Thoracic aorta (tissue), 2 donors: ENCODE results near the gene ABCG8. TPM values are rescaled to one million over a fixed set of nuclear protein-coding genes. Genes with fewer than 3 reads are reported as not detected.
A peak's percentile ranks its signal among the peaks of the same experiment; 100 is the strongest.

Experiments used
- ATAC-seq: fragments of 150-250 bp; one replicate; pipeline ENCODE4 v1.8.0; 2017; ENCODE audit warnings: low read depth; ENCODE audit not compliant: insufficient number of reproducible peaks, low FRiP score
- DNase-seq: peaks from one replicate; pipeline ENCODE4 v3.0.0-alpha.2; 2020; ENCODE audit warnings: low spot score
- H3K27ac ChIP-seq, 2 donors: fragments of 200-600 bp; sonication (generic); 1 replicate in 1 of 2; 2 replicates in 1 of 2; pipeline ENCODE4 v1.5.1; 2016; ENCODE audit warnings: mild to moderate bottlenecking in 2 of 2, moderate library complexity in 2 of 2
- H3K27me3 ChIP-seq: fragments of 200-600 bp; sonication (generic); replicated peaks from 2 replicates; pipeline ENCODE4 v1.6.0; 2016; ENCODE audit warnings: mild to moderate bottlenecking; ENCODE audit not compliant: insufficient read depth
- H3K36me3 ChIP-seq: fragments of 200-600 bp; sonication (generic); one replicate; pipeline ENCODE4 v1.5.1; 2016
- H3K4me1 ChIP-seq, 2 donors: fragments of 200-600 bp; sonication (generic); 1 replicate in 1 of 2; 2 replicates in 1 of 2; pipeline versions ENCODE4 v1.5.1 to v1.6.0; 2016; ENCODE audit warnings: low read depth in 2 of 2, mild to moderate bottlenecking in 1 of 2; ENCODE audit not compliant: control insufficient read depth in 1 of 2
- H3K4me3 ChIP-seq: fragments of 200-600 bp; sonication (generic); 2 replicates; pipeline ENCODE4 v1.5.1; 2016; ENCODE audit warnings: mild to moderate bottlenecking
- H3K9me3 ChIP-seq: fragments of 200-600 bp; sonication (generic); 2 replicates; pipeline ENCODE4 v1.5.1; 2016
- total RNA-seq, 2 donors: library from RNA; depleted of rRNA; stranded (reverse); fragments of >200 nt; gene quantifications; one replicate each; pipeline versions ENCODE4 v1.1.0 to v1.2.3, GENCODE V29; 2016
- TF ChIP-seq, protein P1 (sequence below): fragments of 200-600 bp; sonication (generic); IDR thresholded peaks from one replicate; pipeline ENCODE4 v1.5.1; 2019; ENCODE audit warnings: antibody characterized with exemption

ABCG8 gene
- not detected for total RNA-seq

DNA sequence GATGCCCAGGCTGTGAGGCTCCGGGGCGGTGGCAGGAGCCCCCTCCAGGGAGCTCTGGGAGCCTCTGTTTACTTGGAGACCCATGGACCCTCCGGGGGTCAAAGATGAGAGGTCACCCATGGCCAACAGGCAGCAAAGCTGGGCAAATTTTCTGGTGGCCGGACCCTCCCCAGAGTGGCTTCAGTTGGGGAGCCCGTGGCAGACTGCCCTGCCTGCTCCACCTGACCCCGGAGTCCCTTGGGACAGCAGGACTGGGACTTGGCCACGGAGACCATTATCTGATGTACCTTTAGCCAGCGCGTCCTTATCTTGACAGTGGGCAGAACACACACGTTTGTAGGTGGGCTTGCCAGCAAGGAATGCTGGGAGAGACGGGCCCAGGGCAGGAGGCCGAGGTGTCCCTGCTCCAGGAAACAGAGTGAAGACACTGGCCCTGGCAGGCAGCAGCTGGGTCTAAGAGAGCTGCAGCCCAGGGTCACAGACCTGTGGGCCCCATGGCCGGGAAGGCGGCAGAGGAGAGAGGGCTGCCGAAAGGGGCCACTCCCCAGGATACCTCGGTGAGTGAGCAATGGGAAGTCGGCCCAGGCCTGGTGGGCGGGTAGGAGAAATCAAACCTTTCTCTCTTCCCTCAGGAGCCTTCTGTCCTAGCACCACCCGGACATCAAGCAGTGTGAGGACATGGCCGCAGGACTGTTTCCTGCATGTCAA is at the start of gene ABCG8, which contains the start of gene ABCG5:
Gene ABCG8, plus strand, starts transcription at position 412 of the 708 bp plus-strand sequence. Its CDS starts 83 bp downstream, at position 495.
Gene ABCG5, minus strand, starts transcription at position 280 of the 708 bp plus-strand sequence. Its CDS starts 160 bp downstream, at position 120.
- DNase-seq (no peak), ATAC-seq (no peak)
- no peaks in the 10 kb centered on the region for H3K27me3 ChIP-seq
- no peak within 1 kb of the TSS for H3K4me3 ChIP-seq
- no peaks in the 10 kb centered on the region for H3K36me3 ChIP-seq
- H3K4me1 ChIP-seq: no peaks in the 10 kb centered on the region
- TF ChIP-seq, protein P1, sequence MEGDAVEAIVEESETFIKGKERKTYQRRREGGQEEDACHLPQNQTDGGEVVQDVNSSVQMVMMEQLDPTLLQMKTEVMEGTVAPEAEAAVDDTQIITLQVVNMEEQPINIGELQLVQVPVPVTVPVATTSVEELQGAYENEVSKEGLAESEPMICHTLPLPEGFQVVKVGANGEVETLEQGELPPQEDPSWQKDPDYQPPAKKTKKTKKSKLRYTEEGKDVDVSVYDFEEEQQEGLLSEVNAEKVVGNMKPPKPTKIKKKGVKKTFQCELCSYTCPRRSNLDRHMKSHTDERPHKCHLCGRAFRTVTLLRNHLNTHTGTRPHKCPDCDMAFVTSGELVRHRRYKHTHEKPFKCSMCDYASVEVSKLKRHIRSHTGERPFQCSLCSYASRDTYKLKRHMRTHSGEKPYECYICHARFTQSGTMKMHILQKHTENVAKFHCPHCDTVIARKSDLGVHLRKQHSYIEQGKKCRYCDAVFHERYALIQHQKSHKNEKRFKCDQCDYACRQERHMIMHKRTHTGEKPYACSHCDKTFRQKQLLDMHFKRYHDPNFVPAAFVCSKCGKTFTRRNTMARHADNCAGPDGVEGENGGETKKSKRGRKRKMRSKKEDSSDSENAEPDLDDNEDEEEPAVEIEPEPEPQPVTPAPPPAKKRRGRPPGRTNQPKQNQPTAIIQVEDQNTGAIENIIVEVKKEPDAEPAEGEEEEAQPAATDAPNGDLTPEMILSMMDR: no peak
- no peak within 1 kb of the TSS for H3K27ac ChIP-seq
- no peaks in the 10 kb centered on the region for H3K9me3 ChIP-seq

DNA sequence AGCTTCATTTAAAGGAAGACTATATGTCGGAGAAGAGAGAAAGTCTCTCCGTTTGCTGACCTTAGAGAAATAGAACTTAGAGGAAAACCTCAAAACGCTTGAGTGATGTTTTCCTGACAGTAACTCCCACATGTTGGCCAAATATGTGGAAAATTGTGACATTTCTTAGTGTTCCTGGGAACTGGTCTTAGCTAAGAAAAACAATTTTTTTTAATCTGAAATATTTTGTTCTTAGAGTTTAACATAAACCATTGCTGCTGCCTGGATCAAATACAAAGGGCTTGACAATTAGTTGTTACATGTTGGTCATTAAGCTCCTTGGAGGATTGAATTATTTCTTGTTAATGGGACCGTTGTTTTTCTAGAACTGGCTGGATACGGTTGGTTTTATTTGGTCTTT is 48.6 kb upstream of the ABCG8 start:
- Histone ChIP-seq H3K27ac (peak overlapping the region in 1 of 2 donors; percentile 28), H3K4me3 (peak overlapping the region; percentile 14), H3K36me3 (no peaks in the 10 kb centered on the region), H3K4me1 (peaks cover 0 to 3% of the 10 kb centered on the region in 2 donors), H3K27me3 (no peaks in the 10 kb centered on the region), H3K9me3 (no peaks in the 10 kb centered on the region)
- TF ChIP-seq, protein P1: no peak
- ATAC-seq (no peak), DNase-seq (no peak)

DNA sequence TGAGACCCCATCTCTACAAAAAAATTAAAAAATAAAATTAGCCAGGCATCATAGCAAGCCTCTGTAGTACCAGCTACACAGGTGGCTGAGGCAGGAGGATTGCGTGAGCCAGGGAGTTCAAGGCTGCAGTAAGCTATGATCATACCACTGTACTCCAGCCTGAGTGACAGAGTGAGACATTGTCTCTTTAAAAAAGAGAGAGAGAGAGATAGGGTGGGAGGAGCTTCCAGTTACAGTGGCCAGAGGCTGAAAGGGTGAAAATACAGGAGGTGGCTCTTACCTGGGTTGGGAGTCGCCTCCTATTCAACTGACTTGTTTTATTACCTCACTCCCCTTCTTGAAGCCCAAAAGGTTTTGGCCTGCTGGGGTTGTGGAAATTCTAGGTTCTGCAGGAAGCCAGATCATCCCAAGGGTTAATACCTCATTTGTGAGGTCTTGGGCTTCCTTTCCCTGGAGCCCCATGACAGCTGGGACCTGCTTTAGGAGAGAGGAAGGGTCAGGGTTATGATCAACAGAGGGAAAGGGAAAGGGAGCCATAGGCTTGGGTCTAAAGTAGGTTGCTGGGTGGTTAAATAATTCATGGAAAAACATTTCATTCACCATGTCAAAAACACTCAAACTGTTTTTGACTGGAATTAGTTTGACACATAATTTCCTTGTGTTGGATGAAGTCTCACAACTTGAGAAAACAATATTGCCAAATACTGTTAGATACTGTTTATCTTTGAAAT is 47.6 kb upstream of the ABCG8 start:
- Histone ChIP-seq H3K4me3 (no peak overlapping the region), H3K27me3 (no peaks in the 10 kb centered on the region), H3K9me3 (no peaks in the 10 kb centered on the region), H3K4me1 (peaks cover 0 to 3% of the 10 kb centered on the region in 2 donors), H3K36me3 (no peaks in the 10 kb centered on the region), H3K27ac (no peak overlapping the region)
- no peak for ATAC-seq
- DNase-seq: no peak
- TF ChIP-seq, protein P1: no peak

DNA sequence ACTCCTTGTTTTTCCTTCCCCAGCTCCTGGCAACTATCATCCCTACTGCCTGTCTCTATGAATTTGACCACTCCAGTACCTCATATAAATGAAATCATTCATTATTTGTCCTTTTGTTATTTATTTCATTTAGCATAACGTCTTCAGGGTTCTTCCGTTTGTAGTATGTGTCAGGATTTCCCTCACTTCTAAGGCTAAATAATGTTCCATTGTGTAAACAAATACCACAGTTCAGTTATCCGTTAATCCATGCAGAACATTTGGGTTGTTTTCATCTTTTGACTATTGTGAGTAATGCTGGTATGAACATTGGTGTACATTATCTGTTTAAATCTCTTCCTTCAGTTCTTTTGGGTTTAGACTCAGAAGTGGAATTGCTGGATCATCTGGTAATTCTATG is 46.1 kb upstream of the ABCG8 start:
- Histone ChIP-seq H3K27ac (no peak overlapping the region), H3K9me3 (no peaks in the 10 kb centered on the region), H3K4me1 (peaks cover 0 to 3% of the 10 kb centered on the region in 2 donors), H3K36me3 (peaks cover 8% of the 10 kb centered on the region), H3K27me3 (no peaks in the 10 kb centered on the region), H3K4me3 (no peak overlapping the region)
- TF ChIP-seq, protein P1: no peak
- ATAC-seq (no peak), DNase-seq (no peak)

DNA sequence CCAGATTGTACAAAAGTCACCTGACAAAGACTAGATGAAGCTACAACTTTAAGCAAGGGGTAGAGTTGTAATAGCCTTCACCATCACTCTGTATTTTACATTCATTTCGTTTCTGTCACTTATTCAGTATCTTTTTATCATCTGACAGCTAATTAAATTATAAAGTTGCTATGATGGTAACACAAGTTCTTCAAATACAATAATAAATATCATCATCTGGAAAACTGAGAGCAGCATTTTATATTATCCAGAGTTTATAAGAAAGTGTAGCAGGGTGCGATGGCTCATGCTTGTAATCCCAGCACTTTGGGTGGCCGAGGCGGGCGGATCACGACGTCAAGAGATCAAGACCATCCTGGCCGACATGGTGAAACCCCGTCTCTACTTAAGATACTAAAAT is 43.8 kb upstream of the ABCG8 start:
- Histone ChIP-seq H3K27ac (no peak overlapping the region), H3K36me3 (peaks cover 8% of the 10 kb centered on the region), H3K4me3 (no peak overlapping the region), H3K9me3 (no peaks in the 10 kb centered on the region), H3K4me1 (peaks cover 0 to 3% of the 10 kb centered on the region in 2 donors), H3K27me3 (no peaks in the 10 kb centered on the region)
- no peak for ATAC-seq
- DNase-seq: no peak
- TF ChIP-seq, protein P1: no peak
